Raji (cell line): ENCODE data around the gene WAPL.

Source experiments
- POLR2A ChIP-seq: IDR thresholded peaks from 2 replicates; pipeline ENCODE4 v1.6.1; 2011; ENCODE audit warnings: low read depth, low read length, control low read depth; ENCODE audit not compliant: insufficient read depth

The WAPL gene

GRCh38 chr10:86440874-86441843, 80.4 kb downstream of the WAPL start:
- no peak for TF ChIP-seq POLR2A

- TF ChIP-seq POLR2A: no peak
Observed at GRCh38 chr10:86439544-86439943, 82.0 kb downstream of the WAPL start.

- TF ChIP-seq POLR2A: no peak
Observed at GRCh38 chr10:86438091-86438749, 83.4 kb downstream of the WAPL start.

- TF ChIP-seq POLR2A: no peak
Observed at GRCh38 chr10:86437447-86437846, 84.1 kb downstream of the WAPL start.

- no peak for TF ChIP-seq POLR2A
Observed at GRCh38 chr10:86436963-86437362, 84.6 kb downstream of the WAPL start.

- TF ChIP-seq POLR2A: no peak
Observed at GRCh38 chr10:86434656-86435055, 86.9 kb downstream of the WAPL start.

- TF ChIP-seq POLR2A: no peak
Observed at GRCh38 chr10:86423739-86424138, 97.9 kb downstream of the WAPL start.

- TF ChIP-seq POLR2A: no peak
Observed at GRCh38 chr10:86419101-86419500, 102.5 kb downstream of the WAPL start.

- no peak for TF ChIP-seq POLR2A
Observed at GRCh38 chr10:86415583-86415982, 106.0 kb downstream of the WAPL start.

GRCh38 chr10:86415116-86415515, 106.5 kb downstream of the WAPL start:
- no peak for TF ChIP-seq POLR2A

GRCh38 chr10:86413046-86413728, 108.4 kb downstream of the WAPL start:
- TF ChIP-seq POLR2A: peak; percentile 41; the same call in 1 of the 2 replicates

GRCh38 chr10:86411852-86412560, 109.6 kb downstream of the WAPL start:
- no peak for TF ChIP-seq POLR2A

GRCh38 chr10:86411281-86411841, 110.2 kb downstream of the WAPL start:
- peak; percentile 63 for TF ChIP-seq POLR2A

GRCh38 chr10:86410542-86411124, 111.0 kb downstream of the WAPL start:
- no peak for TF ChIP-seq POLR2A

GRCh38 chr10:86409183-86409582, 112.4 kb downstream of the WAPL start:
- TF ChIP-seq POLR2A: no peak
